Adrenal gland (tissue), 12 donors: ENCODE data around the gene LIPK. TPM values are rescaled to one million over a fixed set of nuclear protein-coding genes. Genes with fewer than 3 reads are reported as not detected.

Experiments
- DNase-seq, 7 donors: peaks; one replicate each; pipeline ENCODE4 v3.0.0-alpha.2; 2019 to 2020
- H3K27ac ChIP-seq, 5 donors: fragments of 200-600 bp; sonication (generic) in 4 of 5; 1 replicate in 3 of 5; 2 replicates in 2 of 5; pipeline versions ENCODE4 v1.5.1 to v1.8.0; 2016 to 2020; ENCODE audit warnings: mild to moderate bottlenecking in 1 of 5
- H3K27me3 ChIP-seq: fragments of 200-600 bp; 2 replicates; pipeline ENCODE4 v1.8.0; 2021
- H3K36me3 ChIP-seq, 2 donors: fragments of 200-600 bp; replicated peaks in 1 of 2; 1 replicate in 1 of 2; 2 replicates in 1 of 2; pipeline versions ENCODE4 v1.5.1 to v1.8.0; 2018 to 2022
- H3K4me1 ChIP-seq, 2 donors: fragments of 200-600 bp; replicated peaks in 1 of 2; 1 replicate in 1 of 2; 2 replicates in 1 of 2; pipeline versions ENCODE4 v1.5.1 to v1.8.0; 2018 to 2021
- H3K4me3 ChIP-seq, 4 donors: fragments of 200-600 bp; sonication (generic) in 3 of 4; one replicate each; pipeline ENCODE4 v1.5.1; 2016 to 2018
- H3K9me3 ChIP-seq, 3 donors: fragments of 200-600 bp; sonication (generic) in 1 of 3; replicated peaks in 1 of 3; 1 replicate in 2 of 3; 2 replicates in 1 of 3; pipeline versions ENCODE4 v1.5.1 to v1.8.0; 2016 to 2021
- POLR2A ChIP-seq, 2 donors: fragments of 450-650 bp; IDR thresholded peaks; one replicate each; pipeline ENCODE4 v1.6.1; 2017; ENCODE audit warnings: antibody characterized with exemption in 2 of 2, mild to moderate bottlenecking in 2 of 2, moderate library complexity in 1 of 2
- WGBS, 4 donors: extraction: QIAGEN DNeasy Blood & Tissue Kit in 2 of 4; methylation state at CpG; one replicate each; pipeline versions ENCODE4 v1.1.5 to v1.1.7; 2013 to 2017; 5-methylcytosine and 5-hydroxymethylcytosine counted together
- intact Hi-C, 2 donors: fragments of 100-400 bp; cut with DNase I; formaldehyde crosslinking; loops; one replicate each; pipeline versions ENCODE4 v1.14.1 to v1.15.0; 2022 to 2023
- polyA plus RNA-seq, 3 donors: library from polyadenylated mRNA; stranded (reverse); fragments of 200-250 nt in 2 of 3; fragments of 350-450 nt in 1 of 3; fragmentation: Illumina TruSeq in 1 of 3; extraction: RNeasy Lipid Tissue Mini Kit (QIAGEN cat#74804) in 1 of 3; gene quantifications; one replicate each; pipeline ENCODE4 v1.2.3, GENCODE V29; 2013 to 2014
- total RNA-seq, 9 donors: library from RNA; depleted of rRNA in 4 of 9; stranded (reverse); fragments of >200 nt in 4 of 9; fragments of 120-200 nt in 1 of 9; fragmentation: NEBNext Ultra II Directional in 1 of 9; extraction: Animal tissue kit (Norgen Biotek cat#: 25700) in 1 of 9; gene quantifications; one replicate each; pipeline versions ENCODE4 v1.1.0 to v1.2.4, GENCODE V29; 2013 to 2023
- TF ChIP-seq, protein P1 (sequence below), 6 experiments: fragments of 450-650 bp in 4 of 6; fragments of 200-600 bp in 2 of 6; sonication (generic) in 1 of 6; IDR thresholded peaks; 1 replicate in 5 of 6; 2 replicates in 1 of 6; pipeline versions ENCODE4 v1.5.1 to v1.8.0; 2016 to 2021; ENCODE audit warnings: antibody characterized with exemption in 6 of 6, mild to moderate bottlenecking in 2 of 6, moderate library complexity in 1 of 6
- donor health status: healthy with polysubstance abuse.
- donor health status: Bipolar disorder and iron deficiency.
- donor health status: DM: yes; HTN: yes; CAD: no.
- donor health status: DM: no; HTN: no; CAD: no.
- donor health status: DM: no; HTN: no; CAD: no.
- donor health status: DM: yes; HTN: yes; CAD: no.

LIPK gene
- total and polyA plus RNA-seq, 12 donors = not detected

- Histone ChIP-seq H3K27ac (no peak overlapping the region), H3K9me3 (no peaks in the 10 kb centered on the region), H3K27me3 (no peaks in the 10 kb centered on the region), H3K4me3 (no peak overlapping the region), H3K36me3 (no peaks in the 10 kb centered on the region), H3K4me1 (peaks cover 0 to 13% of the 10 kb centered on the region in 2 donors)
- intact Hi-C loops = no loop called here
- TF ChIP-seq POLR2A (IDR thresholded peaks at IDR 0.05) = no peak
- TF ChIP-seq, protein P1, sequence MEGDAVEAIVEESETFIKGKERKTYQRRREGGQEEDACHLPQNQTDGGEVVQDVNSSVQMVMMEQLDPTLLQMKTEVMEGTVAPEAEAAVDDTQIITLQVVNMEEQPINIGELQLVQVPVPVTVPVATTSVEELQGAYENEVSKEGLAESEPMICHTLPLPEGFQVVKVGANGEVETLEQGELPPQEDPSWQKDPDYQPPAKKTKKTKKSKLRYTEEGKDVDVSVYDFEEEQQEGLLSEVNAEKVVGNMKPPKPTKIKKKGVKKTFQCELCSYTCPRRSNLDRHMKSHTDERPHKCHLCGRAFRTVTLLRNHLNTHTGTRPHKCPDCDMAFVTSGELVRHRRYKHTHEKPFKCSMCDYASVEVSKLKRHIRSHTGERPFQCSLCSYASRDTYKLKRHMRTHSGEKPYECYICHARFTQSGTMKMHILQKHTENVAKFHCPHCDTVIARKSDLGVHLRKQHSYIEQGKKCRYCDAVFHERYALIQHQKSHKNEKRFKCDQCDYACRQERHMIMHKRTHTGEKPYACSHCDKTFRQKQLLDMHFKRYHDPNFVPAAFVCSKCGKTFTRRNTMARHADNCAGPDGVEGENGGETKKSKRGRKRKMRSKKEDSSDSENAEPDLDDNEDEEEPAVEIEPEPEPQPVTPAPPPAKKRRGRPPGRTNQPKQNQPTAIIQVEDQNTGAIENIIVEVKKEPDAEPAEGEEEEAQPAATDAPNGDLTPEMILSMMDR (IDR thresholded peaks at IDR 0.05) = no peak
- no peak for DNase-seq
- 89 to 95% (median 94%) methylated on average over 3 of the region's 3 CpGs for WGBS, 4 donors
Measured at GRCh38 chr10:88764110-88764509, 58.1 kb downstream of the LIPK start.

DNA sequence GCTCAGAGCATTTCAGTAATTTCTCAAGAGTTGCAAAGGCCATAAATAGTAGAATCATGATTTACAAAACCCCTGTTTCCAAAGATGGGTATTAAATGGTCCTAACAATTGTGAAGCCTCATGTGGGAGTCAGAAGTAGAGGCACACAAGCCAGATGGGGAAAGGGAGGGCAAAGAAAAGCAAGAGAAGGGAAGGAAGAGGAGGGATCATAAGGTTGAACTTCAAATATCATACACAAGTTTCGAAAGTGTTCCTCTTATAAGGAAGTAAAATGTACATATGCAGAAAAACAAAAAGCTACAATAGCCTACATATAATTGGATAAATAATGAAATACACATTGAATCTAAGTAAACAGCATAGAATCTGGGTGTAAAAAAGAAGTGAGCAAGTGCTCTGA is 59.8 kb downstream of the LIPK start:
- H3K27ac ChIP-seq = no peak overlapping the region
- no peak for DNase-seq
- no peaks in the 10 kb centered on the region for H3K27me3 ChIP-seq
- no peaks in the 10 kb centered on the region for H3K9me3 ChIP-seq
- intact Hi-C loops = no loop called here
- 60 to 81% (median 75%) methylated on average over 1 of the region's 1 CpG for WGBS, 4 donors
- no peak overlapping the region for H3K4me3 ChIP-seq
- no peaks in the 10 kb centered on the region for H3K36me3 ChIP-seq
- TF ChIP-seq, protein P1 (IDR thresholded peaks at IDR 0.05) = no peak
- TF ChIP-seq POLR2A (IDR thresholded peaks at IDR 0.05) = no peak
- H3K4me1 ChIP-seq = peaks cover 0 to 20% of the 10 kb centered on the region in 2 donors

- Histone ChIP-seq H3K36me3 (no peaks in the 10 kb centered on the region), H3K27me3 (no peaks in the 10 kb centered on the region), H3K4me3 (no peak overlapping the region), H3K4me1 (peaks cover 0 to 11% of the 10 kb centered on the region in 2 donors), H3K9me3 (peaks cover 0 to 7% (median 0%) of the 10 kb centered on the region in 3 donors), H3K27ac (no peak overlapping the region)
- intact Hi-C loops = no loop called here
- WGBS, 4 donors = 26 to 33% (median 27%) methylated on average over 1 of the region's 1 CpG
- no peak for DNase-seq
- TF ChIP-seq, protein P1 (IDR thresholded peaks at IDR 0.05) = no peak
- TF ChIP-seq POLR2A (IDR thresholded peaks at IDR 0.05) = no peak
Measured at GRCh38 chr10:88769384-88769783, 63.3 kb downstream of the LIPK start.

DNA sequence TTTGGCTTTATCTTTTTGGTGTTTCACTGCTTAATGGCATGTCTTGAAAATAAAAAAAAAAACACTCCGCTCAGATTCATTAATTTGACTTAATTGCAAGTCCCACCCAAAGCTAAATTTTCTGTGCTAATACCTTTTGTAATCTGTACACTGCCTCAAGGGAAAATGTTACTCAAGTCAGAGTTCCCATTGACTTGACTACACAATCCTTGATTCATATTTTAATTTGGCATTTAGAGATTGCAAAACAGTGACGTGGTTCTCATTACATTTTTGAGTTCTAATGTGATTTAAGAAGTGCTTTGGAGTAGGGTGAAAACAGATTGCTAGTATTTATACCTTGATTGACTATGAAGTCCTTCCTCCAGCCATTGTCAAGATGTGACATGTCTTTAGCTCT is 75.2 kb downstream of the LIPK start:
- Histone ChIP-seq H3K4me1 (no peaks in the 10 kb centered on the region), H3K27ac (no peak overlapping the region), H3K36me3 (no peaks in the 10 kb centered on the region), H3K9me3 (no peaks in the 10 kb centered on the region), H3K27me3 (no peaks in the 10 kb centered on the region), H3K4me3 (no peak overlapping the region)
- TF ChIP-seq, protein P1 (IDR thresholded peaks at IDR 0.05) = no peak
- no peak for TF ChIP-seq POLR2A (IDR thresholded peaks at IDR 0.05)
- DNase-seq = no peak
- 57 to 71% (median 68%) methylated on average over 2 of the region's 2 CpGs for WGBS, 4 donors
- intact Hi-C loops = no loop called here
